B cell (primary cell): Measurements from ENCODE around the gene TEDC1. TPM values are rescaled to one million over a fixed set of nuclear protein-coding genes. Genes with fewer than 3 reads are reported as not detected.
A peak's percentile ranks its signal among the peaks of the same experiment; 100 is the strongest.

ENCODE experiments used
- ATAC-seq: fragments of 200-7000 bp; cut with Tn5 transposase; one replicate; pipeline ENCODE4 v1.10.0; 2021; ENCODE audit warnings: low read depth, mild to moderate bottlenecking, moderate number of reproducible peaks, moderate library complexity
- CTCF ChIA-PET: fragments of 350-600 bp; sonication (Branson Sonifier 250); formaldehyde crosslinking; loops from one replicate; lab custom pipeline; 2021; ENCODE audit warnings: antibody characterized with exemption, inconsistent platforms; lab: Charles Lee
- POLR2A ChIA-PET: fragments of 350-600 bp; sonication (Branson Sonifier 250); formaldehyde crosslinking; loops from one replicate; lab custom pipeline; 2021; ENCODE audit warnings: antibody characterized with exemption; lab: Charles Lee
- DNase-seq: peaks from one replicate; pipeline ENCODE4 v3.0.0; 2013
- H2AFZ ChIP-seq: 2 replicates; pipeline ENCODE4 v1.6.1; 2012; ENCODE audit warnings: mild to moderate bottlenecking, low read depth, low read length; ENCODE audit not compliant: insufficient read depth, poor library complexity, severe bottlenecking
- H3K27ac ChIP-seq, 2 donors: 1 replicate in 1 of 2; 2 replicates in 1 of 2; pipeline ENCODE4 v1.5.1; 2012 to 2013; ENCODE audit warnings: low read length in 2 of 2, mild to moderate bottlenecking in 2 of 2, moderate library complexity in 1 of 2
- H3K27me3 ChIP-seq, 4 experiments: fragments of 200-600 bp in 1 of 4; sonication (generic) in 1 of 4; replicated peaks in 1 of 4; 1 replicate in 2 of 4; 2 replicates in 2 of 4; pipeline versions ENCODE4 v1.6.1 to v1.7.0; 2013 to 2016; ENCODE audit warnings: low read length in 3 of 4, mild to moderate bottlenecking in 2 of 4, mixed read lengths in 1 of 4, moderate library complexity in 1 of 4; ENCODE audit not compliant: insufficient read depth in 4 of 4, control insufficient read depth in 3 of 4; ENCODE audit errors: control extremely low read depth in 1 of 4
- H3K36me3 ChIP-seq, 2 experiments: replicated peaks in 1 of 2; 1 replicate in 1 of 2; 2 replicates in 1 of 2; pipeline versions ENCODE4 v1.6.1 to v1.7.1; 2013; ENCODE audit warnings: low read length in 1 of 2; ENCODE audit not compliant: insufficient read depth in 2 of 2, control insufficient read depth in 1 of 2; ENCODE audit errors: control extremely low read depth in 1 of 2, extremely low read depth in 1 of 2
- H3K4me1 ChIP-seq, 2 donors: fragments of 200-600 bp in 1 of 2; sonication (generic) in 1 of 2; 1 replicate in 1 of 2; 2 replicates in 1 of 2; pipeline versions ENCODE4 v1.5.1 to v1.6.1; 2013 to 2017; ENCODE audit warnings: low read length in 2 of 2; ENCODE audit not compliant: control insufficient read depth in 2 of 2, insufficient read depth in 2 of 2
- H3K4me2 ChIP-seq: replicated peaks from 2 replicates; pipeline ENCODE3; 2012; ENCODE audit warnings: mild to moderate bottlenecking, low read depth, low read length; ENCODE audit not compliant: poor library complexity, severe bottlenecking
- H3K4me3 ChIP-seq, 5 experiments: fragments of 200-600 bp in 1 of 5; sonication (generic) in 1 of 5; 1 replicate in 3 of 5; 2 replicates in 2 of 5; pipeline versions ENCODE4 v1.5.1 to v1.7.0; 2011 to 2016; ENCODE audit warnings: low read length in 4 of 5, mild to moderate bottlenecking in 4 of 5, low read depth in 2 of 5, control low read depth in 1 of 5, moderate library complexity in 1 of 5; ENCODE audit not compliant: insufficient read depth in 1 of 5; ENCODE audit errors: control extremely low read depth in 1 of 5, extremely low read depth in 1 of 5
- H3K79me2 ChIP-seq: fragments of 200-600 bp; sonication (generic); one replicate; pipeline ENCODE4 v1.6.0; 2016; ENCODE audit warnings: low read length; ENCODE audit not compliant: control insufficient read depth, insufficient read depth
- H3K9ac ChIP-seq: fragments of 200-600 bp; sonication (generic); 2 replicates; pipeline ENCODE4 v1.6.1; 2017; ENCODE audit warnings: mild to moderate bottlenecking, low read length, moderate library complexity
- H3K9me3 ChIP-seq, 3 donors: one replicate each; pipeline versions ENCODE4 v1.6.1 to v1.7.1; 2013; ENCODE audit warnings: low read length in 2 of 3; ENCODE audit not compliant: control insufficient read depth in 2 of 3, insufficient read depth in 1 of 3; ENCODE audit errors: control extremely low read depth in 1 of 3
- H4K20me1 ChIP-seq: 2 replicates; pipeline ENCODE4 v1.6.0; 2012; ENCODE audit warnings: mild to moderate bottlenecking, low read length; ENCODE audit not compliant: insufficient read depth, control insufficient read depth, poor library complexity, severe bottlenecking
- H3K27ac Mint-ChIP-seq: one replicate; pipeline ENCODE4 v1.8.0; 2021; ENCODE audit warnings: mixed read lengths
- H3K27me3 Mint-ChIP-seq: one replicate; pipeline ENCODE4 v1.8.0; 2021; ENCODE audit warnings: mixed read lengths
- H3K4me1 Mint-ChIP-seq: one replicate; pipeline ENCODE4 v1.8.0; 2021; ENCODE audit warnings: mixed read lengths
- H3K4me3 Mint-ChIP-seq: one replicate; pipeline ENCODE4 v1.8.0; 2021; ENCODE audit warnings: mixed read lengths
- H3K9me3 Mint-ChIP-seq: one replicate; pipeline ENCODE4 v1.8.0; 2022; ENCODE audit warnings: mixed read lengths; ENCODE audit not compliant: insufficient read depth
- EZH2 ChIP-seq: IDR thresholded peaks from 2 replicates; pipeline ENCODE4 v1.6.1; 2012; ENCODE audit warnings: borderline replicate concordance, low read depth, mild to moderate bottlenecking, moderate library complexity, low read length; ENCODE audit not compliant: insufficient read depth, poor library complexity, severe bottlenecking
- WGBS: methylation state at CpG from one replicate; pipeline ENCODE4 v1.1.5; 2013; ENCODE audit warnings: missing lambda C conversion rate; ENCODE audit not compliant: insufficient coverage; 5-methylcytosine and 5-hydroxymethylcytosine counted together
- intact Hi-C: fragments of 100-400 bp; cut with micrococcal nuclease; formaldehyde crosslinking; loops from one replicate; pipeline ENCODE4 v1.10.0; 2022
- polyA plus RNA-seq: library from polyadenylated mRNA; depleted of rRNA; stranded (reverse); fragments of >200 nt; gene quantifications from 2 replicates; pipeline ENCODE4 v1.2.3, GENCODE V29; 2012
- total RNA-seq, 2 donors: library from RNA; stranded (reverse); fragments of 120-200 nt in 1 of 2; gene quantifications; 1 replicate in 1 of 2; 2 replicates in 1 of 2; pipeline versions ENCODE4 v1.2.3 to v1.2.4, GENCODE V29; 2013 to 2022
- TF ChIP-seq, protein P1 (sequence below): fragments of 200-600 bp; IDR thresholded peaks from one replicate; pipeline ENCODE4 v1.8.0; 2022; ENCODE audit warnings: antibody characterized with exemption, mild to moderate bottlenecking

The TEDC1 gene
- total and polyA plus RNA-seq, 2 donors (not counting 1 experiment from before 2014, with no cell fraction given): 19.7 to 22.2 TPM

DNA sequence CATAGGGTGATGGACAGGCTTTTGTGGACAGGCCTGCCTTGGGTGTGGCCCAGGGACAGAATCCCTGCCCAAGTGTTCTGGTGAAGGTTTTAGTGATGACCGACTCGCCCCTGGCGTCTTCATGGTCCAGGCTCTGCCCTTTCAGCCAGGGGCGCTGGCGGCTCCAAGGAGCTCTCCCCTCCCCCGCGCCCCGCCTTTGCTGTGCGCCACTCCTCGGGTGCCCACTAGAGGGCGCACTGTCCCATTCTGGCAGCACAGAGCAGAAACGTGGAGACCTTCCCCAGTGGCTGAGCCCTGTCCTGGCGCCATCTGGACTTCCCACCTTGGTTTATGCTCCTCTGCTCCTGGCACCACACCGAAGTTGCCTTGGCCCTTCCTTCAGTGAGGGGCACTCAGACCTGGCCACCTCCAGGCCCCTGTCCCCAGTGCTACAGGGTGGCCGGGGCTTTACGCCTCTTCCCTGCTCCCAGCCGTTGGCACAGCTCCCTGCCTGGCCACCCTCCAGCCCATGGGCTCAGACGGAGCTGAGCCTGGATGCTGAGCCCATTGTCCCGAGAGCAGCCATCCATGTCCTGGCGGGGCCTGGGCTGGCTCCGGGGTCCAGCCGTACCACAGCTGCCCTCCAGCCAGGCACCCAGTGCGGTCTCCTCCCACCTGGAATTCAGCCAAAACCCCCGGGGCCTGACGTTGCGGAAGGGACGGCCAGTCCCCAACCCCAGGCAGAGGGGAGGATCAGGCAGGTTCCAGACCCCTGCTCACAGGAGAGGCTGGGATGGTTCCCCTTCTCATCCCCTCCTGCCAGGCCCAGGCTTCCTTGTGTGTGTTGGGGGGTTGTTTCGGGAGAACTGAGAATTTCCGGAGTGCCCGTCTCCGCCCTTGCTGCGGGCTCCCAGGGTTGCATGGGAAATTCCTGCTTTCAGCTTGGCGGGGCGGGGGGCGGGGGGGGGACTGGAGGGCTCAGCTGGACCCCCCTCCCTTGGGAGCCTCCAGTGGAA, 9.9 kb upstream of the TEDC1 start:
- DNase-seq (peak; percentile 94), ATAC-seq (peak; percentile 52)
- H3K27me3 ChIP-seq: peaks cover 0 to 13% (median 5%) of the 10 kb centered on the region in 4 experiments
- H3K4me3 ChIP-seq: peak overlapping the region in 4 of 5 experiments; percentile 44 to 66 (median 52)
- H3K9me3 Mint-ChIP-seq: no peaks in the 10 kb centered on the region
- ChIA-PET POLR2A (interaction anchor here (0.6 to 2.7 kb wide), 9 partner anchors 9 to 180 kb away, joined by 3 to 39 read pairs (median 3); partner anchors contain the start of gene BRF1), CTCF (interaction anchor here (0.7 to 7.3 kb wide), 20 partner anchors 9 to 192 kb away, joined by 3 to 121 read pairs (median 5); partner anchors contain the start of genes BRF1, TEDC1 and TEX22)
- WGBS: under 1% methylated on average over 27 of the region's 35 CpGs
- H3K4me2 ChIP-seq: peak overlapping the region; percentile 100
- H3K9me3 ChIP-seq: peaks cover 0 to 23% (median 0%) of the 10 kb centered on the region in 3 donors
- peak overlapping the region; percentile 100 for H3K27ac Mint-ChIP-seq
- peaks cover 67% of the 10 kb centered on the region for H3K4me1 Mint-ChIP-seq
- H4K20me1 ChIP-seq: no peaks in the 10 kb centered on the region
- H3K79me2 ChIP-seq: no peaks in the 10 kb centered on the region
- no peaks in the 10 kb centered on the region for H3K36me3 ChIP-seq
- peak overlapping the region; percentile 84 for H3K4me3 Mint-ChIP-seq
- peak overlapping the region; percentile 93 to 99 for H3K27ac ChIP-seq
- H3K27me3 Mint-ChIP-seq: no peaks in the 10 kb centered on the region
- H3K9ac ChIP-seq: peak overlapping the region; percentile 89
- intact Hi-C loops: loop anchor here (1.0 to 10.0 kb wide), 2 partner anchors 9 to 416 kb away; partner anchors contain the start of gene GPR132
- H2AFZ ChIP-seq: no peak overlapping the region
- TF ChIP-seq EZH2: no peak
- TF ChIP-seq, protein P1, sequence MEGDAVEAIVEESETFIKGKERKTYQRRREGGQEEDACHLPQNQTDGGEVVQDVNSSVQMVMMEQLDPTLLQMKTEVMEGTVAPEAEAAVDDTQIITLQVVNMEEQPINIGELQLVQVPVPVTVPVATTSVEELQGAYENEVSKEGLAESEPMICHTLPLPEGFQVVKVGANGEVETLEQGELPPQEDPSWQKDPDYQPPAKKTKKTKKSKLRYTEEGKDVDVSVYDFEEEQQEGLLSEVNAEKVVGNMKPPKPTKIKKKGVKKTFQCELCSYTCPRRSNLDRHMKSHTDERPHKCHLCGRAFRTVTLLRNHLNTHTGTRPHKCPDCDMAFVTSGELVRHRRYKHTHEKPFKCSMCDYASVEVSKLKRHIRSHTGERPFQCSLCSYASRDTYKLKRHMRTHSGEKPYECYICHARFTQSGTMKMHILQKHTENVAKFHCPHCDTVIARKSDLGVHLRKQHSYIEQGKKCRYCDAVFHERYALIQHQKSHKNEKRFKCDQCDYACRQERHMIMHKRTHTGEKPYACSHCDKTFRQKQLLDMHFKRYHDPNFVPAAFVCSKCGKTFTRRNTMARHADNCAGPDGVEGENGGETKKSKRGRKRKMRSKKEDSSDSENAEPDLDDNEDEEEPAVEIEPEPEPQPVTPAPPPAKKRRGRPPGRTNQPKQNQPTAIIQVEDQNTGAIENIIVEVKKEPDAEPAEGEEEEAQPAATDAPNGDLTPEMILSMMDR: peak; percentile 95
- H3K4me1 ChIP-seq: peaks cover 59 to 88% of the 10 kb centered on the region in 2 donors
